Esophagus muscularis mucosa (tissue), 3 donors: Measurements from ENCODE around the gene TLE3.

Source experiments
- CTCF ChIP-seq, 3 experiments: fragments of 200-600 bp in 2 of 3; fragments of 450-650 bp in 1 of 3; sonication (generic) in 2 of 3; IDR thresholded peaks; one replicate each; pipeline ENCODE4 v1.5.1; 2017 to 2019; ENCODE audit warnings: antibody characterized with exemption in 3 of 3, mild to moderate bottlenecking in 2 of 3, moderate library complexity in 1 of 3
- POLR2A ChIP-seq: fragments of 450-650 bp; IDR thresholded peaks from one replicate; pipeline ENCODE4 v1.6.1; 2017; ENCODE audit warnings: antibody characterized with exemption, moderate library complexity, mild to moderate bottlenecking, low read depth

DNA sequence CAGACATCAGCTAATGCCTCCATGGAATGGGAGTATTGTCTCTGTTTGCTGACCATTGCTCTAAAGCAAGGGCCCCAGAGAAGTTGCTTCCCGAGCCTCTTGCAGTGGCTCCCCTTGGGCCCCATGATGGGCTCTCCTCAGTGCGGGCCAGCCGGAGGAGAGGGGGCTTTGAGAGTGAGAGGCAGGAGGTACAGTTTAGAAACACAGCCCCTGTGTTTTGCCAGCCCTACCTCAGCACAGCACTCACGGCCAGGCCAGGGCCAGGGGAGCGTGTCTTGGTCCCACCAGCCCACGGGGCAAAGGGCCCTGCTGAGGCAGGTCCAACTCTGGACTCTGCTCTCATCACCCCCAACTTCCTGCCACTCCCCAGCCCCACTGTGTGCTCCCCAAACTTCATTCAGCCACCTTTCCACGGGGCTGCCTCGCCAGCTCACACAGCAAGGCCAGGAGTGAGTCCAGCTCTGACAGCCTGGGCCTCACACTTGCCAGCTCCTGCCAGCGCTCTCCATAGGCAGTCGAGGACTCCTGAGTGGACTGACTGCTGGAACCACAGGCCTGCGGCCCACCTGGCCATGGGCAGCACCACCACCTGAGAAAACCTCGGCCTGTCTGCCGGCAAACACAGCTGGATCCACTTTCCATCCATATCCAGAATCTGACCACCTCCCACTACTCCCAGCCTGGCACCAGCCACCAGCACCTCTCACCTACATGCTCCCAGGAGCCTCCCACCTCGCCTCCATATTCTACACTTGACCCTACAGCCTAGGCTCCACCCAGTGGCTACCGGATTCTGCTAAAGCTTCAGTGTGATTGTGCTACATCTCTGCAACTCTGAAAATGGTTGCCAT lies 99.0 kb downstream of the TLE3 start:
- TF ChIP-seq POLR2A: no peak
- TF ChIP-seq CTCF (IDR thresholded peaks at IDR 0.05): no peak
